ENCODE results near the gene SCYGR6. TPM values are rescaled to one million over a fixed set of nuclear protein-coding genes. Genes with fewer than 3 reads are reported as not detected.
"Not testable (repeated sequence)": the region's sequence is repeated elsewhere in the genome, so short reads cannot be mapped to it uniquely, and the experiment has no call there.

SCYGR6 gene
- total RNA-seq, 3 donors from 2014 or later (not counting 1 experiment from before 2014, with no cell fraction given): not detected

GRCh38 chr2:227765788-227766372 is 41.3 kb upstream of the SCYGR6 start:
- no peaks in the 10 kb centered on the region for H3K4me1 ChIP-seq (ENCODE audit: control insufficient read depth, insufficient read depth, low read length)
- Mint-ChIP-seq H3K4me3 (no peak overlapping the region), H3K36me3 (no peaks in the 10 kb centered on the region), H3K4me1 (peaks cover 0 to 9% of the 10 kb centered on the region in 2 donors), H3K9me3 (no peaks in the 10 kb centered on the region), H3K27ac (no peak overlapping the region), H3K27me3 (ENCODE audit: low read depth in 2 of 2) (peaks cover 0 to 2% of the 10 kb centered on the region in 2 donors)
- no peak overlapping the region for H3K4me3 ChIP-seq (ENCODE audit: low read length)
- no peaks in the 10 kb centered on the region for H3K36me3 ChIP-seq (ENCODE audit: control insufficient read depth, insufficient read depth, low read length)
- H3K9me3 ChIP-seq (ENCODE audit: control insufficient read depth, insufficient read depth, low read length): no peaks in the 10 kb centered on the region
- intact Hi-C loops (cut with micrococcal nuclease): loop anchor here (2.0 to 10.0 kb wide), 2 partner anchors 401 to 635 kb away; no protein-coding TSS in a partner anchor
- no peak for ATAC-seq
- H3K27ac ChIP-seq (ENCODE audit: low read length): no peak overlapping the region
- WGBS (ENCODE audit: insufficient coverage): 77% methylated on average over 4 of the region's 4 CpGs
- H3K27me3 ChIP-seq (ENCODE audit: control insufficient read depth, insufficient read depth, low read length): no peaks in the 10 kb centered on the region
- TF ChIP-seq CTCF (IDR thresholded peaks at IDR 0.05): no peak
- DNase-seq: no peak

- no peak overlapping the region for H3K4me3 Mint-ChIP-seq
- Histone ChIP-seq H3K9me3 (ENCODE audit: control insufficient read depth, insufficient read depth, low read length) (no peaks in the 10 kb centered on the region), H3K27me3 (ENCODE audit: control insufficient read depth, insufficient read depth, low read length) (no peaks in the 10 kb centered on the region), H3K4me3 (ENCODE audit: low read length) (no peak overlapping the region), H3K4me1 (ENCODE audit: control insufficient read depth, insufficient read depth, low read length) (no peaks in the 10 kb centered on the region), H3K27ac (ENCODE audit: low read length) (no peak overlapping the region), H3K36me3 (ENCODE audit: control insufficient read depth, insufficient read depth, low read length) (no peaks in the 10 kb centered on the region)
- intact Hi-C loops (cut with micrococcal nuclease): loop anchor here (10.0 kb wide), 1 partner anchor 397 kb away; no protein-coding TSS in a partner anchor
- no peaks in the 10 kb centered on the region for H3K9me3 Mint-ChIP-seq
- H3K36me3 Mint-ChIP-seq: no peaks in the 10 kb centered on the region
- DNase-seq (no peak), ATAC-seq (no peak)
- TF ChIP-seq CTCF (IDR thresholded peaks at IDR 0.05): no peak
- H3K4me1 Mint-ChIP-seq: peaks cover 0 to 4% of the 10 kb centered on the region in 2 donors
- H3K27ac Mint-ChIP-seq: no peak overlapping the region
- H3K27me3 Mint-ChIP-seq (ENCODE audit: low read depth in 2 of 2): peaks cover 0 to 2% of the 10 kb centered on the region in 2 donors
- 92% methylated on average over 5 of the region's 6 CpGs for WGBS (ENCODE audit: insufficient coverage)
Observed at GRCh38 chr2:227761740-227762476, 37.4 kb upstream of the SCYGR6 start.

- Mint-ChIP-seq H3K36me3 (no peaks in the 10 kb centered on the region), H3K4me3 (no peak overlapping the region), H3K27me3 (ENCODE audit: low read depth in 2 of 2) (no peaks in the 10 kb centered on the region), H3K9me3 (no peaks in the 10 kb centered on the region), H3K4me1 (no peaks in the 10 kb centered on the region), H3K27ac (no peak overlapping the region)
- WGBS (ENCODE audit: insufficient coverage): 71% methylated on average over 13 of the region's 13 CpGs
- Histone ChIP-seq H3K4me1 (ENCODE audit: control insufficient read depth, insufficient read depth, low read length) (no peaks in the 10 kb centered on the region), H3K36me3 (ENCODE audit: control insufficient read depth, insufficient read depth, low read length) (no peaks in the 10 kb centered on the region), H3K27ac (ENCODE audit: low read length) (no peak overlapping the region), H3K4me3 (ENCODE audit: low read length) (no peak overlapping the region), H3K9me3 (ENCODE audit: control insufficient read depth, insufficient read depth, low read length) (no peaks in the 10 kb centered on the region), H3K27me3 (ENCODE audit: control insufficient read depth, insufficient read depth, low read length) (no peaks in the 10 kb centered on the region)
- no peak for TF ChIP-seq CTCF (IDR thresholded peaks at IDR 0.05)
- intact Hi-C loops (cut with micrococcal nuclease): loop anchor here (10.0 kb wide), 1 partner anchor 395 kb away; no protein-coding TSS in a partner anchor
- DNase-seq (no peak), ATAC-seq (no peak)
Observed at GRCh38 chr2:227759411-227760118, 35.0 kb upstream of the SCYGR6 start.

GRCh38 chr2:227756261-227756660 is 31.7 kb upstream of the SCYGR6 start:
- H3K36me3 ChIP-seq (ENCODE audit: control insufficient read depth, insufficient read depth, low read length); H3K36me3 Mint-ChIP-seq; H3K4me3 Mint-ChIP-seq; H3K27ac Mint-ChIP-seq; DNase-seq; H3K9me3 ChIP-seq (ENCODE audit: control insufficient read depth, insufficient read depth, low read length); H3K27me3 Mint-ChIP-seq (ENCODE audit: low read depth in 2 of 2); ATAC-seq; H3K4me1 Mint-ChIP-seq; H3K9me3 Mint-ChIP-seq; H3K4me3 ChIP-seq (ENCODE audit: low read length); H3K27me3 ChIP-seq (ENCODE audit: control insufficient read depth, insufficient read depth, low read length); H3K27ac ChIP-seq (ENCODE audit: low read length); intact Hi-C loops (cut with micrococcal nuclease); H3K4me1 ChIP-seq (ENCODE audit: control insufficient read depth, insufficient read depth, low read length): not testable (repeated sequence)
- 60% methylated on average over 3 of the region's 4 CpGs for WGBS (ENCODE audit: insufficient coverage)

Data from natural killer cell (primary cell).